GM12875 (cell line): ENCODE measurements around the gene PRKD1.

ENCODE experiments used
- H3K4me3 ChIP-seq: one replicate; pipeline ENCODE4 v1.5.1; 2011; ENCODE audit warnings: low read depth, low read length, control low read depth
- CTCF ChIP-seq: IDR thresholded peaks from 2 replicates; pipeline ENCODE4 v1.5.1; 2011; ENCODE audit warnings: low read depth, mild to moderate bottlenecking, control low read depth, inconsistent platforms, low read length, moderate library complexity, borderline replicate concordance; ENCODE audit not compliant: insufficient read depth

Gene PRKD1

GRCh38 chr14:29905543-29905942 lies 22.1 kb downstream of the PRKD1 start:
- H3K4me3 ChIP-seq = no peak overlapping the region
- TF ChIP-seq CTCF = no peak

- no peak overlapping the region for H3K4me3 ChIP-seq
- TF ChIP-seq CTCF = no peak
These were observed 26.9 kb downstream of the PRKD1 start for GRCh38 chr14:29900609-29901350.

GRCh38 chr14:29898470-29898869 lies 29.2 kb downstream of the PRKD1 start:
- TF ChIP-seq CTCF = no peak
- no peak overlapping the region for H3K4me3 ChIP-seq

- no peak for TF ChIP-seq CTCF
- H3K4me3 ChIP-seq = no peak overlapping the region
These were observed 30.5 kb downstream of the PRKD1 start for GRCh38 chr14:29897181-29897580.

- no peak for TF ChIP-seq CTCF
These were observed 31.3 kb downstream of the PRKD1 start for GRCh38 chr14:29896354-29896821.

GRCh38 chr14:29895591-29896083 lies 32.0 kb downstream of the PRKD1 start:
- H3K4me3 ChIP-seq = no peak overlapping the region
- TF ChIP-seq CTCF = no peak

More at GRCh38 chr14:29896354-29896821, 31.3 kb downstream of the PRKD1 start:
- H3K4me3 ChIP-seq = no peak overlapping the region

GRCh38 chr14:29893989-29894388 lies 33.7 kb downstream of the PRKD1 start:
- TF ChIP-seq CTCF = no peak

More at GRCh38 chr14:29893989-29894388, 33.7 kb downstream of the PRKD1 start:
- H3K4me3 ChIP-seq = no peak overlapping the region
